NOMO-1 treated with dmso at 0.1 percent for 144 hours (cell line): ENCODE results near the gene SLAMF8.

Experiments
- DNase-seq: peaks from one replicate; lab custom pipeline; 2025; ENCODE audit not compliant: unreplicated experiment; lab: John Stamatoyannopoulos, UW

Gene SLAMF8

DNA sequence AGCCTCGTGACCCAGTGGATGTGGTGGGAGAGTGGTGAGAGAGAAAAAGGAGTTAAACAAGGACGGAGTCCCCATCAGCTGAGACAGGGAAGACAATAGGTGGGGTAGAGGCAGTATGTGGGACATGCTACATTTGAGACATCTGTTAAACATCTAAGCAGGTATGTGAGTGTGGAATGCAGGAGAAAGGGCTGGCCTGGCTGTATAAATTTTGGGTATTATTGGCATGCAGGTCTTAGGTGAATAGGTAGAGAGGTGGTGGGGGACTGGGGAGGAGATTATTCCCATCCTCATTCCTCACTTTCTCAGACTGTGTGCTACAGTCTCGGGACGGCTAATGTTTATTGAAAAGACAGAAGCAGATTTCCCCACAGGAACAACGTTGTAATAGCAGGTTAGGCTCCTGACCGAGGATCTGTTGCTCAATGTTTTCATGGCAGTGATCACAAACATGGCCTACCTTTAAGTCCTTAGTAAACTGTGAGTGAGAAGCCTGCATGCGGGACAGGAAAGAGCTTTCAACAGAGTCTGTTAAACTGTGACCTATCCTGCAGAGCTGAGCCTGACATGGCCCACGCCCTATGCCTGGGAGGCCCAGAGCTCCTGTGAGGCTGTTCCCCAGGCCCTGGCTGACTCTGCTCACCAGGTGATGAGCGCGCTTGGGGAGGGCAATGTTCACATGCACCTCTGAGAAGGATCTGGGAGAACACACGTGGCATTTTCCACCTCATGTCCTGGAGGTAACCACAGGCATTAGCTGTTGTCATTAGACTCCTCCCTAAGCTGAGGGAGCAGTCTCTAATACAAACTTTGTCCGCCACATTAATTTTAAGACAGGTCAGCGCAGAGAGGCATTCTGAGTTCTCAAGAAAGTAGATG is 19.3 kb downstream of the SLAMF8 start:
- no peak for DNase-seq

DNA sequence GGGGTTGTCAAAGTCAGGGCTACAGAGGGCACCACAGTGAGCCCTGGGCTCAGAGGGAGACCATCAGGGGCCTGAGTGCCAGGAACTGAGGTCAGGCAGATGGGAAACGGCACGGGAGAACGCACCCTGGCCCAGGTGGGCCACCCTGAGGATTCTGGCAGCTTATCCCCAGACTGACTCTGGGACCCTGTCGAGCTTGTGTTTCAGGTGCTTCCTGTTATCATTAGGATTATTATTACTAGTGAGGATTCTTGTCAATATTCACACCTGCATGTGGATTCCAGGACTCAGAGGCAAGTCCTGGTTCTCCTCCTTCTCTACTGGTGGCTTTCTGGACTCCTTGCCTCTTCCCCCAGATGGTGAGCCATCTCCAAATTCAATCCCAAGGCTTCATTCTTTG is 20.6 kb downstream of the SLAMF8 start:
- no peak for DNase-seq

DNA sequence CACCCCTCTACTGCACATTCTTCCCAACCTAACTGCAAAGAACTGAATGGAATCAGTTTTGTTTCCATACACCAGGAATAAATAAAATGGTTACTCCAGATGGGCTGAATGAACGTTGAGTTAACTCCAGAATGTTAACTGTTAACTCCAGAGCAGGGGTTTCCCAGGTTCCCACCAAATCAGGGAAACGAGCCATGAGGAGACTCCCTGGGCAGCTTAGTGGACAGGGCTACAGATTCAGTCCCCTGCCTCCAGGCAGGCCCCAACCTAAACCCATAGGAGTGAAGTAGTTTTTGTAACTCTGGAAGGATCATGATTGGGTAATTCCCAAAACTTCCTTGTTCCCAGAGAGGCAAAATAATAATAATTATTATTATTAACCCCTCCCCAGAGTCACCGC is 21.7 kb downstream of the SLAMF8 start:
- DNase-seq: no peak

DNA sequence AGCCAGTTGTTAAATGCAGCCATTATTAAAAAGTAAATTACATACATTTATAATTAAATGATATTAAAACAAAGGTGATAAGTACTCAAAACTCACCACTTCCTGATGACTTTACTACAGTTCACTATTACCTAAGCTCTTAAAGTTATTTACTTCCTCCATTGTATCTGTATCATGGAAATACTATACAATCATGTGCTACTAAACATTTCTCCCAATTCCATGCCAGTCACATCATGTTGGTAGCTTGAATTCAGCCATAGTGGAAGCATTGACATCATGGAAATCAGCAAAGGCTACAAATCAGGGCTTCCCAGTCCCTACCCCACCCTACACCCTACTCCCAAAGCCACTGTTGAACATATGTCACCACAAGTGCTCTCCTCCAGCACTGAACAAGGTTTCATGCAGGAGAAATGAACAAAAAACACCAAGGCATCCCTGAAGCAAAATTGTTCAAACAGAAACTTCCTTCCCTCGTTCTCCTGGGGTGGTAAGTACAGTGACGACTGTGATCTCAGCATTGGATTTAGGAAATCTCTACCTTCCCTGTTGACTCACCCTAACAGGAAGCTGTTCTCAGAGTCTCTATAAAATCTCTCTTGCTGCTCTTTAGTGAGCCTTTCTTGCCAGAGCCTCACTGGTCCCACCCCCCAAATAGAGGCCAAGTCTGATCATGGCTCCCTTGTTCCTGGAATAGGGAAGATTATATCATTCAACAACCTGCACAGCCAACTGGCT is 23.1 kb downstream of the SLAMF8 start:
- DNase-seq: no peak

DNA sequence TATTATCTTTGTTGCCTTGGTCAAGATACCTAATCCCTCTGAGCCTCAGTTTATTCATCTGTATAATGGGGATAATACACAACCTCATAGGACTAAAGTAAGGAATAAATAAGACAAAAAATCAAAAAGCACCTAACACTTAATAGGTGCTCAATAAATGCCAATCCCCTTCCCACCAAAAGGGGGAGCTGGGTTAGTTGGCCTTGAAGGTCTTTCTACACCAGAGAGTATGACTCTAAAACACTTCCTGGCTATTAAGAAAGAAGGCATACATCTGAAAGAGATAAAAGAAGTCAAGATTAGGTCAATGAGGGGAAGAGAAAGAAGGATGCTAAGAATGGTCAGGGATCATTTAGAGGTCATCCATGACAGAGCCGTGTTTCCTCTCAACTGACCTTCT is 24.7 kb downstream of the SLAMF8 start:
- no peak for DNase-seq

DNA sequence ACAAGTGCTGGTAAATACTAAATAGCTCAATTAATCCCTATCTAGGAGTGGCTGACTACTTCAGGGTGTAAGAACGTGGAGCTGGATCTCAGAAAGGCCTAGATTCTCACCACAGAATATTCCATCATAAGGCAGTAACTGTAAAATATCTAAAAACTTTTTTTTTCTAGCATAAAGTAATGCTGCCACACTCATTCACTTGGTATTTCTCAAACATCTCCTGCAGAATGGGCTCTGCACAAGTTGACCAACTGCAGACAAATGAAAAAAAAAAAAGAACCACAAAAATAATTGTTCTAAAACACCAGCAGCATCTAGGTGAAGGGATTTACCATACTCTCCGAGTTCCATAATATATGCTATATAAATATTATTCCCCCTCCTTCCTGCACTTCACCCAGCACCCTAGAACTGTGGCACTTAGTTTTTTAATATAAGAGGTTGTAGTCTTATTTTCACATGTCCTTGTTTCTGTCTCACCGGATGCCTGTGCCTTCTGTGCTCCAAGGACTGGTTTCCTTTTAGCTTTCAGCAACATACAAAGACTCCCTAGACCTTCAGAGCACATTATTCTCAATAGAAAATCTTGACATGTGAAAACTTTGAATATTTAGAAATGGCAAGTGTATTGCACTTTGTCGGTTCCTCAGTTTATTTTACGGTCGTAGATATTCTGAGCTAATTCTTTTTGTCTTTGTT is 26.9 kb downstream of the SLAMF8 start:
- DNase-seq: no peak

DNA sequence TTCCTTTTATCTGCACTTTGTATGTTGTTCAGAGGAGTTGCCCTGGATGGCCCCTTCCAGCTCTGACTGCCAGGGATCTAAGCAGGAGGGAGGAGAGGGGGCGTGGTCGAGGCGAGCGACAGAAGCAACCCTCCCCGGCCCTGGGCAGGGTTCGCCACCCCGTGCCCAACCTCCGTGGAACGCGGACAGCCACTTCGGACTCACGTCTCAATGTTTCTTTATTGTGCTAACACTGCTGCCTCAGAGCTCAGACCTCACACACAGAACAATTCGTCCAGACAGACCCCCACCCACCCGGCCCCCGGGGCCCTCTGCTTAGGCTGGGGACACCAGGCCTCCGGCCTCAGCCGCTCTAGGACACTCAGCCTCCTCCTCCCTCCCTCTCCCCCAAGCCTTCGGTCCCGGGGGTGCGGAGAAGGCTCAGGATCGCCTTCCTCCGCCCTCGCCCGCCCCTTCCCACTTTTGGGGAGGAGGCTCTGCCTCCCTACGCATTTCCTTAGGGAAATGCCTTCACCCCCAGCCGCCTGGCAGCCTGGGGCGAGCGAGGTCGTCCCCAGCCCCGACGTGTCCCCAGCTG is 27.5 kb downstream of the SLAMF8 start:
- DNase-seq: no peak

DNA sequence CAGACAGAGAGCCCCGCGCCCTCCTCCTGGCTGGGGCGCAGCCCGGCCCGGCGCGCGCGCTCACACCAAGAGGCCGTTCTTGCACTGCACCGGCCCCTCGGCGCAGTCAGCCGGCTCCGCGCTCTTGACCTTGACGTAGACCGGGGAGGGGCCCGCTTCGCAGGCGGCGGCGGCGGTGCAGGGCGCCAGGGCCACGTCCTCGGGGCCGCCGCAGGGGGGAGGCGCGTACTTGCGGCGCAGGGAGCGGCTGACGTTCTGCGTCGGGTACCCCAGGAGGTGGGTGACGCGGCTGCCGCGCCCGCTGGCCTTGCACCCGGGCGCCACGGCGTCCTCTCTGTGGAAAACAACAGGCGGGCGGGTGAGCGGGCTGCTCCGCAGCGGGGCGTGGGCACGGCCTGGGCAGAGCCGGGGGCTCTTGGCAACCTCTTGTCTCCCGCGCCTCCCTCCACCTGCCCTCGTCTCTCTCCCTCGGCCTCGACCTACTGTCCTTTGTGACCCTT is 28.1 kb downstream of the SLAMF8 start:
- peak; percentile 85 for DNase-seq

DNA sequence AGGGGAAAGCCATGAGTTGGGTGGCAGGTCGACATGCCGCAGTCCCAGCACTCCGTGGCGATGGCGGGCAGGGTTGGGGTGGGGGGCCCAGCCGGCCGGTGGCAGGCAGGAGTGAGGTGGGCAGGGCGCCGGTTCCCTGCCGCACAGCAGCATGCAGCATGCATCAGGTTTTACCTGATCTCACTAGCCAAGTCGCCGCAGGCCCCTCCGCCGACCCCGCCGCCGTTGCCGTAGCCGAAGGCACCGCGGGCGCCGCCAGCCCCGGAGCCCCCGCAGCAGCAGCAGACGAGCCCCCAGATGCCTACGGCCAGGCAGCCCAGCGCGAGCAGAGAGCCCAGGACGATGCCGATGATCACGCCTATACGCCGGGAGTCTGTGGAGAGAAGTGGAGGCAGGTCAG is 29.0 kb downstream of the SLAMF8 start:
- DNase-seq: no peak

DNA sequence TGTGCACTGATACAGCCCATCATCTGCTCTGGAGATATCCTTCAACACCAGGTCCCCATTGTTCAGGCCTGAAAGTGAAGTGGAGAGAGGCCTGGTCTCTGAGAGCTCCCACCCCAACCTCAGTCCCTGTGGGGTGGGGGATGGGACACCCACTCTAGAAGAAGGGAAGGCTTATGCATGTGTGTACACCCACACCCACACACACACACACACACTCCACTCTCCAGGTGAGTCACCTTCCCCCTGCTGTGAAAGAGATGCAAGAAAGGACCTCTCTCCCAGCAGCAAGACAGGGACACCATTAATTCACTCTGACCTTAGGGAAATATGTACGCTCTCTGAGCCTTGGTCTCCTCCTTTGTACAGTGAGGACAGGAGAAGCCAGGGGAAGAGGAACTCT is 29.9 kb downstream of the SLAMF8 start:
- DNase-seq: no peak

DNA sequence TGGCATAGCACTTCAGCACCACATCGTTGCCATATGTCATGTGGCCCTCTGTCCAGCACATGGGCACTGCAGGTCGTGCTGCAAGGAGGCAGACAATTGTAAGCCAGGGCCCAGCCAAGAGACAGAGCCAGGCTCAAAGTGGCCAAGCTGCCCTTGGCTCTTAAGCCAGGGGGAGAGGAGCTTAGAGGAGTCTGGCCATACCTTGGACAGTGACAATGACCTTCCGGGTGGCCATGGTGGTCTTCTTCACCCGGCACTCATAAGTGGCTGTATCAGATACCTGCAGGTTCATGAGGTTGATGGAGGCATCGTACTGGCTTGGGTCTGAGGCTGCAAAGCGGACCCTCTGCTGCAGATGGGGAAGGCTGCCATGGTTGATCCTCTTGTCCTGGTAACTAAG is 31.2 kb downstream of the SLAMF8 start:
- no peak for DNase-seq

DNA sequence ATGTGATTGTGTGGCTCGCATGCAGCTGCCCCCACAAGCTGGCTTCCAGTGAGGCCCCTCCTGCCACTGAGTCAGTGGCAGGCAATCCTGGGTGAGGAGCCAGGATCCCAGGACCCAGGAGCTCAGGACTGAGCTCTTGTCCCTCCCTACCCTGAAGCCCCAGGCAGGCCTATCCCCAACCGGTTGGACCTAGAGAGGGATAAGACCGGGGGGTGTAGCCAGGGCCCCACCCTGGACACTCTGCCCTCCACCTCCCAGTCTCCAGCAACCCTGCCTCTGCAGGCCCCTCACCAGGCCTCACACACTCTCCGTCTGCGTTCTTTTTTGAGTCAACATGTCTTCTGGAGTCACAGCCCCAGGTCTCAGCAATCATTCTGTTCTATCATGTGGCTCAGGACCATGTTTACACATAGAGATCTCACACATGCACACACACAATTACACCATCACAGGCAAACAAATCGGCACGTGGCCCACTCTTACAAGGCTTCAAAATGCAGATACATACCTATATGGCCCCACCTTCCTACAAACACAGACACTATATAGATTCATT is 33.2 kb downstream of the SLAMF8 start:
- DNase-seq: no peak

DNA sequence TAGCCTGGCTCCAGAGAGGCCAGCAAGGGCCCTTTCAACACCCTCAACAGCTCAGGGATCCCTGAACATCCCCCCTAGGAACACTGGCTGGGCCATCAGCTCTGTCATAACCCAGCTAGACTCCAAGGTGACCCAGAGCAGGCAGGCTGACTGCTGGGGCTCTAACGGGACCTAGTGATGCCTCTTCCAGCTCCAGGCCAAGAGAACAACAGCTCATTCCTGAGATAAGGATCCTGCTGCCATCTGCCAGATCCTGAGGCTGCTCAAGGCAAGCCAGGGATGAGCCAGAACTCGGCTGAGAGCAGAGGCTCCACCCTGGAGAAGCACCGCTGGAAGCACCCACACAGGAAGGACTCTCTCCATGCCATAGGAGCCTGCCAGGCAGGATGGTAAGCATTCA is 33.8 kb downstream of the SLAMF8 start:
- DNase-seq: no peak

DNA sequence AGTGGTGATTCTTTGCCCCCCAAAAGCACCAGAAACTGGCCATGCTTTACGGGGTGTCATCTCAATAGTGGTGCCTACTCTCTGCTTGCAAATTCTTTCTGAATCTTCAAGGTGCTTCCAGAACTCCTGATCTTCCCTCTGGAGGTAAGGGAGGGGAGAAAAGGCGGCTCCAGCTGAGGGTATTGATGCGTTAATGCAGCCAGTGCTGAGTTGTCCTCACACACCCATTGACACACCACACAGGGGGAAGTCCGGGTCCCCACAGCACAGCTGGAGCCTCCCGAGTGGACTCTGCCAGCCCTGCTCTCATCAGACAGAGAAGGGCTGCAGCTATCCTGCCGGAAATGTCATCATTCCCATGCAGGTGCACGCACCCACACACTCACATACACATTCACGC is 34.5 kb downstream of the SLAMF8 start:
- DNase-seq: no peak

DNA sequence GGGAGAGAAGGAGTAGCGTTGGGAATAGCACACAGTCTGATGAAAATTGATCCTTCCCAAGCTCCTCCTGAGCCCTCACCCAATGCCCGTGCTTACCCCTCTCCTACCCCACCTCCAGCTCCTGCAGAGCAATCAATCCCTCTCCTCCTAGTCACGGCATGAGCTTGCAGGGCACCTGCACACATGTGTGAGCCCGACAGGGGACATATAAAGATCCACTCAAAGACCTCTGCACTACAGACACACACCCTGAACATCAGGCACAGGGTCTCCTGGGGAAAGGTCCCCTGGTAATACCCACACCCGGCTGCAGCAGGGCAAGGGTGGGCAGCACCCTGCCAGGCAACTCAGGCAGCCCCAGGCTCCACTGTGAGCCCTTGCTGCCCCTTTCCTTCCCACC is 35.4 kb downstream of the SLAMF8 start:
- DNase-seq: no peak

DNA sequence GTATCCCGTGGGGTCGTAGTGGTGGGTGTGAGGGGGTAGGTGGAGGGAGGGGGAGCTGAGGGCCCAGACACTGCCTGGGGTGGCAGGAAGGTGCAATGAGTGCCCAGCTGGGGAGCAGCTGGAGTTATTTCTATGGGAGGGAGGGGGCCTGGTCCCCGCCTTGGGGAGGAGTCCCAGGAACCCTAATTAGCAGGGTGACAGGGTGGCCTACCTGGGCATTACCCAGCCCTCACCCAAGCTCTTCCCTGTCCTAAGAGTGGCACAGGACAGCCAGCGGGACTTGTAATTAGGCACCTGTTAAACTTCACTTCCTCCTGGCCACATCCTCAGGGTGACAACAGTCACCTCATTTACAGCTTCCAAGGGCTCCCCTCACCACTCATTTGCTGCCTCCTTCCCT is 35.9 kb downstream of the SLAMF8 start, which contains the start of gene VSIG8:
TSS of gene VSIG8 (minus strand) at position 101 of the 400 bp plus-strand sequence. CDS start 136 bp downstream, outside the sequence.
- DNase-seq: no peak

DNA sequence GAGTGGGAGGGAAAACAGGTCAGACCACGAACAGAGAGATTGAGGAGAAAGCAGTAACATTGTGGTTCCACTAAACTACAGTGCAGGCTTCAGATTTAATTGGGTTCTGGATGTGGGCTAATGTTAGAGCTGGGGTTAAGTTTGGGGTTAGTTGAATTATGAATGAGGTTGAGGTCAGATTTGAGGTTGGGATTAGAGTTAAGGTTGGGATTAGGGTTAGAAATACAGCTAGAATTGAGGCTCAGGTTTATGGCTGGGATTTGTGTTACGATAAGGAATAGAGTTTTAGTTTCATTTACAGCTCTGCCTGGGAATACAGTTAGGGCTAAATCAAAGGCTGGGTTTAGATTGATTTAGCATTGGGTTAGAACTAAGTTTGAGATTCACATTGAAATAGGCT is 37.6 kb downstream of the SLAMF8 start:
- DNase-seq: no peak

DNA sequence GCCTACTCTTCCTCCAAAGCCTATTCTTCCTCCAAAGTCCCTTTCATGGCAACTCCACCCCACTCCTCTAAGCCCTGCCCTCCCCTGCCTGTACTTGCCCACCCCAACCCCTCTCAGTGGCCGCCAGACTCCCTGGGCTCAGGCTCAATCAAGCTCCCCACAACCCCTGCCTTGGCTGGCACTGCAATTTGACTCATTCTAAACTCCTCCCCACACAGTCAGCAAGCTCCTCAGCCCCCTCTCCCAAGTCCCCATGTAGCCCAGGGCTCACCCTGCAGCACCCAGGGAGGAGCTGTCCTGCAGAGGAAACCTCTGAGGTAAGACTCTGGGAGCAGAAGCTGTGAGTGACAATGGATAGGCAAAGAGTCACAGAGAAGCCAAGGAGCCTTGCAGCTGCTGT is 39.4 kb downstream of the SLAMF8 start:
- DNase-seq: no peak

DNA sequence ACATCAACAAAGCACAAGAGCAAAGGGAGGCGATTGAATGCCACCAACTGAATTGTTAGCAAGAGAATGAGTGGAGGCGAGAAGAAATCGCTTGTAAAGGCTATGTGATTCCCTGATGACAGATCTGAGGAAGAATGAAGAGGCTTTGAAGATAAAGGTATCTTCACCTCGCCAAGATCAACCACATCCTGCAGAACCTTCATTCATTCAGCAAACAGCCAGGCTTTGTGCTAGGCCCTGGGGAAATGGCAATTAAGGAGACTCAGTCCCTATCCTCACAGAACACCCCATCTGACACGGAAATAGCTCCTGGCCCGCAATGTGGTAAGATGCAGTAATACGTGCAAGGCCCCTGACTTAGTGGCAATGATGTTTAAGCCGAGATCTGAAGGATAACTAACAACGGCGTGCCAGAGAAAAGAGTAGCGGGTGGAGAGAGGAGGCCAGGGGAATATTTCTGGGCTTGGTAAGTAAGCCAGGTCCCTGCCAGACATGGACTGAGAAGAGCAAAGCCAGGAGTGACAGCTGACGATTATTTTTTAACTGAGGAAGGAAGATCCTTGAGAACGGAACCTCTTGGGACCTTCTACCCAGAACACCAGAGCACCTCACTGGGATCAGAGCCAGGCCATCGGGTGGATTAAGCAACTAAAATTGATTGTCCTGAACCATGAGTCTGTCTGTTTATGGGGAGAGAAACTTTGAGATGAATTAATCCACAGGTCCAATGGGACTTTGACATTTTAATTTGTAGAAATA is 40.4 kb downstream of the SLAMF8 start:
- no peak for DNase-seq

DNA sequence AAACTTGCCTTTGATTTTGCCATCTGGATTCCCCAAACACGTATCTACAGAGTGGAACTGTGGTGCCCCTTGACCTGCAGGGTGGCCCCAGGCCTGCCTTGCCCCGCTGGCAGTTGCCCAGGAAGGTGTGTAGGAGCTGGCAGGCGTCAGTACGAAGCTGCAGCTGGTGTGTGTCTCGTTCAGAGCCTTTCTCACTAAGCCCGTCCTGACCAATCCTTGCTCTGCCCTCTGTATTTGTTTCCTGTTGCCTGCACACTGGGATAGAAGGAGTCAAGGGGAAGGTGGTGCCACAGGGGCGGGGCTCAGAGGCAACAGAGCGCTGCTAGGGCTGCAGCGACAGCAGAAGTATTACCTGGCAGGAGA is 41.0 kb downstream of the SLAMF8 start:
- no peak for DNase-seq
